K562 (cell line): ENCODE measurements around the gene ANXA3. TPM values are rescaled to one million over a fixed set of nuclear protein-coding genes. Genes with fewer than 3 reads are reported as not detected.

Experiments used
- BDP1 ChIP-seq: IDR thresholded peaks from 3 replicates; pipeline ENCODE4 v1.6.1; 2011; ENCODE audit not compliant: insufficient read length, insufficient read depth
- ERF ChIP-seq: fragments of 450-650 bp; formaldehyde crosslinking; IDR thresholded peaks from 2 replicates; pipeline ENCODE4 v1.4.0; 2020; ENCODE audit warnings: mild to moderate bottlenecking, mixed read lengths
- KDM5B ChIP-seq: fragments of 200-600 bp; sonication (generic); IDR thresholded peaks from 2 replicates; pipeline ENCODE4 v1.6.1; 2012; ENCODE audit warnings: low read depth, mild to moderate bottlenecking, moderate library complexity, low read length, control low read depth, inconsistent platforms; ENCODE audit not compliant: insufficient replicate concordance
- KLF13 ChIP-seq: fragments of 450-650 bp; IDR thresholded peaks from 2 replicates; pipeline ENCODE4 v1.6.1; 2016; ENCODE audit warnings: missing genetic modification characterization, low read depth, mild to moderate bottlenecking, missing compliant biosample characterization, moderate library complexity, borderline replicate concordance
- KLF16 ChIP-seq: IDR thresholded peaks from 2 replicates; pipeline ENCODE4 v1.6.1; 2016; ENCODE audit warnings: antibody characterized with exemption
- LARP7 ChIP-seq: fragments of 450-650 bp; IDR thresholded peaks from 2 replicates; pipeline ENCODE4 v1.6.1; 2016
- LCOR ChIP-seq: sonication (generic); formaldehyde crosslinking; IDR thresholded peaks from 2 replicates; pipeline ENCODE4 v1.8.0; 2022; ENCODE audit warnings: mild to moderate bottlenecking, missing genetic modification reagents
- MBD2 ChIP-seq: sonication (generic); IDR thresholded peaks from 2 replicates; pipeline ENCODE4 v1.6.1; 2016; ENCODE audit warnings: low read depth, borderline replicate concordance
- RBM25 ChIP-seq: fragments of 200-400 bp; formaldehyde crosslinking; IDR thresholded peaks from 2 replicates; pipeline ENCODE4 v1.6.1; 2018; ENCODE audit warnings: low read length, low read depth, moderate library complexity; ENCODE audit not compliant: severe bottlenecking
- RCOR1 ChIP-seq, 2 experiments: IDR thresholded peaks; 2 replicates each; pipeline ENCODE4 v1.6.1; 2012; ENCODE audit warnings: low read depth in 2 of 2, low read length in 2 of 2, borderline replicate concordance in 1 of 2, improper control_type of control experiment in 1 of 2
- SNRNP70 ChIP-seq: fragments of 200-400 bp; formaldehyde crosslinking; optimal IDR thresholded peaks from 2 replicates; pipeline ENCODE3; 2017; ENCODE audit warnings: low read depth, low read length
- TEAD1 ChIP-seq, 2 experiments: fragments of 450-650 bp in 1 of 2; sonication (generic) in 1 of 2; formaldehyde crosslinking; IDR thresholded peaks; 2 replicates each; pipeline versions ENCODE4 v1.4.0 to v1.8.0; 2020 to 2022; ENCODE audit warnings: mild to moderate bottlenecking in 2 of 2, missing genetic modification reagents in 1 of 2
- TRIM24 ChIP-seq, 2 experiments: fragments of 450-650 bp; IDR thresholded peaks; 2 replicates each; pipeline ENCODE4 v1.6.1; 2016
- U2AF1 ChIP-seq: fragments of 200-400 bp; formaldehyde crosslinking; optimal IDR thresholded peaks from 2 replicates; pipeline ENCODE3; 2017; ENCODE audit warnings: mild to moderate bottlenecking, low read depth, low read length, moderate library complexity
- YY1 ChIP-seq, 3 experiments: IDR thresholded peaks; 2 replicates each; pipeline ENCODE4 v1.6.1; 2011; ENCODE audit warnings: low read length in 2 of 3, mild to moderate bottlenecking in 2 of 3, moderate library complexity in 2 of 3, borderline replicate concordance in 1 of 3, control low read depth in 1 of 3, low read depth in 1 of 3; ENCODE audit not compliant: insufficient read depth in 3 of 3, insufficient replicate concordance in 2 of 3, control insufficient read depth in 1 of 3, insufficient read length in 1 of 3; ENCODE audit errors: extremely low read depth in 1 of 3
- ZC3H8 ChIP-seq: fragments of 450-650 bp; IDR thresholded peaks from 2 replicates; pipeline ENCODE4 v1.6.1; 2017
- ZNF384 ChIP-seq: IDR thresholded peaks from 2 replicates; pipeline ENCODE4 v1.6.1; 2012; ENCODE audit warnings: low read depth, low read length, improper control_type of control experiment
- ZNF41 ChIP-seq: fragments of 250-450 bp; sonication (Bioruptor Pico); conservative IDR thresholded peaks from 2 replicates; pipeline ENCODE4 v1.4.0; 2020; ENCODE audit warnings: mild to moderate bottlenecking
- ZNF644 ChIP-seq: fragments of 200-800 bp; sonication (Bioruptor generic); IDR thresholded peaks from 2 replicates; pipeline ENCODE4 v1.6.1; 2016; ENCODE audit warnings: low read depth, missing genetic modification characterization, missing compliant biosample characterization
- ZNF717 ChIP-seq: fragments of 250-450 bp; sonication (Bioruptor Pico); IDR thresholded peaks from 2 replicates; pipeline ENCODE4 v1.5.0; 2021
- polyA plus RNA-seq, 8 experiments: library from polyadenylated mRNA; depleted of rRNA in 4 of 8; stranded (reverse) in 5 of 8; unstranded in 3 of 8; fragments of >200 nt; fragmentation: Nextera tagmentation in 2 of 8; fragmentation: Illumina TruSeq in 1 of 8; extraction: Ambion mirVana in 2 of 8; extraction: Trizol in 1 of 8; gene quantifications; 2 replicates each; pipeline versions ENCODE4 v1.2.1 to v1.2.3, GENCODE V29; 2011 to 2014; ENCODE audit warnings: inconsistent platforms in 1 of 8, missing spikeins in 1 of 8
- total RNA-seq, 7 experiments: library from RNA; depleted of rRNA in 6 of 7; stranded (reverse); fragments of >200 nt in 6 of 7; fragmentation: Illumina TruSeq in 2 of 7; extraction: Trizol in 2 of 7; gene quantifications; 2 replicates each; pipeline versions ENCODE4 v1.2.1 to v1.2.3, GENCODE V29; 2011 to 2021; ENCODE audit warnings: low replicate concordance in 1 of 7
- TF ChIP-seq, protein P1 (sequence below): fragments of 450-650 bp; formaldehyde crosslinking; IDR thresholded peaks from 2 replicates; pipeline ENCODE4 v1.4.0; 2020; ENCODE audit warnings: mild to moderate bottlenecking, moderate library complexity
- TF ChIP-seq, protein P2 (sequence below): sonication (generic); formaldehyde crosslinking; IDR thresholded peaks from 2 replicates; pipeline ENCODE4 v1.8.0; 2022; ENCODE audit warnings: missing genetic modification reagents, mild to moderate bottlenecking, borderline replicate concordance
- TF ChIP-seq, protein P3 (sequence below), 2 experiments: fragments of 450-650 bp; conservative IDR thresholded peaks; 2 replicates each; pipeline ENCODE4 v1.6.1; 2017; ENCODE audit warnings: mild to moderate bottlenecking in 2 of 2, moderate library complexity in 2 of 2
- TF ChIP-seq, protein P4 (sequence below): fragments of 250-450 bp; sonication (Bioruptor Pico); IDR thresholded peaks from 2 replicates; pipeline ENCODE4 v1.8.0; 2021; ENCODE audit warnings: moderate library complexity, mild to moderate bottlenecking, inconsistent platforms
- TF ChIP-seq, protein P5 (sequence below): sonication (generic); formaldehyde crosslinking; IDR thresholded peaks from 2 replicates; pipeline ENCODE4 v1.8.0; 2023; ENCODE audit warnings: mild to moderate bottlenecking, missing genetic modification reagents

Gene ANXA3
- total and polyA plus RNA-seq, 9 of the 15 experiments (the other 6 are each of a cell fraction or from before 2014, with no cell fraction given): 6.3 to 15.5 (median 9.8) TPM

DNA sequence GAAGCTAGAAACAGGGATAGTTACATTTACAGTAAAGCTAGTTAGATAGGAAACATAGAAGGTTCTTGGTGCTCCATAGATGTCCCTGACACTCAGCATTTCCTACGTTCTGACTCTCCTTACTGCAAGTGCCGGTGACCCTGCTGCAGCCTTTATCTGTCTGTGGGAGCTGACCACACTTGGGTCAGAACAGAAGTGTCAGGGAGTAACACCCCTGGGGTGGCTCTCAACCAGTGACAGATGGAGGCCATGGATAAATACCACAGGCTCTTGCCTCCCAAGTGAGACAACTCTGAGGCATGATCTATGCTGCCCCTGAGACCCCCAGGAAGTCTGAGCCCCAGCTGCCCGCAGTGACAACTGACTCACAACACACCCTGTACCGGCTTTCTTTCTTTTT is 69.8 kb downstream of the ANXA3 start (continued):
- TF ChIP-seq, protein P1, sequence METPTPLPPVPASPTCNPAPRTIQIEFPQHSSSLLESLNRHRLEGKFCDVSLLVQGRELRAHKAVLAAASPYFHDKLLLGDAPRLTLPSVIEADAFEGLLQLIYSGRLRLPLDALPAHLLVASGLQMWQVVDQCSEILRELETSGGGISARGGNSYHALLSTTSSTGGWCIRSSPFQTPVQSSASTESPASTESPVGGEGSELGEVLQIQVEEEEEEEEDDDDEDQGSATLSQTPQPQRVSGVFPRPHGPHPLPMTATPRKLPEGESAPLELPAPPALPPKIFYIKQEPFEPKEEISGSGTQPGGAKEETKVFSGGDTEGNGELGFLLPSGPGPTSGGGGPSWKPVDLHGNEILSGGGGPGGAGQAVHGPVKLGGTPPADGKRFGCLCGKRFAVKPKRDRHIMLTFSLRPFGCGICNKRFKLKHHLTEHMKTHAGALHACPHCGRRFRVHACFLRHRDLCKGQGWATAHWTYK: no peak
- TF ChIP-seq ZNF644 (tag) (peak; percentile 41; the same call in 1 of the 2 replicates), U2AF1 (no peak), YY1 (IDR thresholded peaks at IDR 0.05; ENCODE audit: borderline replicate concordance in 1 of 3, control insufficient read depth in 1 of 3, extremely low read depth in 1 of 3, insufficient read depth in 3 of 3, insufficient read length in 1 of 3, insufficient replicate concordance in 2 of 3, low read depth in 1 of 3, low read length in 2 of 3) (no peak), ZC3H8 (no peak), KDM5B (no peak), TRIM24 (IDR thresholded peaks at IDR 0.05) (peak; percentile 67 to 77; a peak in 3 of 4 replicates), KLF16 (peak; percentile 95), SNRNP70 (no peak), ERF (CRISPR knock-in tag) (no peak), LCOR (no peak), ZNF41 (CRISPR knock-in tag) (no peak), KLF13 (no peak), TEAD1 (CRISPR knock-in tag; IDR thresholded peaks at IDR 0.05) (peak; percentile 53 to 67; a peak in 2 of 4 replicates), LARP7 (no peak), ZNF717 (CRISPR knock-in tag) (no peak), BDP1 (no peak), RBM25 (no peak), MBD2 (peak; percentile 86), ZNF384 (no peak), RCOR1 (IDR thresholded peaks at IDR 0.05; ENCODE audit: borderline replicate concordance in 1 of 2, low read depth in 2 of 2, low read length in 2 of 2) (peak; percentile 81 to 95; a peak in 3 of 4 replicates)
- TF ChIP-seq, protein P2, sequence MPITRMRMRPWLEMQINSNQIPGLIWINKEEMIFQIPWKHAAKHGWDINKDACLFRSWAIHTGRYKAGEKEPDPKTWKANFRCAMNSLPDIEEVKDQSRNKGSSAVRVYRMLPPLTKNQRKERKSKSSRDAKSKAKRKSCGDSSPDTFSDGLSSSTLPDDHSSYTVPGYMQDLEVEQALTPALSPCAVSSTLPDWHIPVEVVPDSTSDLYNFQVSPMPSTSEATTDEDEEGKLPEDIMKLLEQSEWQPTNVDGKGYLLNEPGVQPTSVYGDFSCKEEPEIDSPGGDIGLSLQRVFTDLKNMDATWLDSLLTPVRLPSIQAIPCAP: no peak
- TF ChIP-seq, protein P3, sequence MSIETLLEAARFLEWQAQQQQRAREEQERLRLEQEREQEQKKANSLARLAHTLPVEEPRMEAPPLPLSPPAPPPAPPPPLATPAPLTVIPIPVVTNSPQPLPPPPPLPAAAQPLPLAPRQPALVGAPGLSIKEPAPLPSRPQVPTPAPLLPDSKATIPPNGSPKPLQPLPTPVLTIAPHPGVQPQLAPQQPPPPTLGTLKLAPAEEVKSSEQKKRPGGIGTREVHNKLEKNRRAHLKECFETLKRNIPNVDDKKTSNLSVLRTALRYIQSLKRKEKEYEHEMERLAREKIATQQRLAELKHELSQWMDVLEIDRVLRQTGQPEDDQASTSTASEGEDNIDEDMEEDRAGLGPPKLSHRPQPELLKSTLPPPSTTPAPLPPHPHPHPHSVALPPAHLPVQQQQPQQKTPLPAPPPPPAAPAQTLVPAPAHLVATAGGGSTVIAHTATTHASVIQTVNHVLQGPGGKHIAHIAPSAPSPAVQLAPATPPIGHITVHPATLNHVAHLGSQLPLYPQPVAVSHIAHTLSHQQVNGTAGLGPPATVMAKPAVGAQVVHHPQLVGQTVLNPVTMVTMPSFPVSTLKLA (conservative IDR thresholded peaks at IDR 0.05): peak in 1 of 2 experiments; percentile 53; a peak in 1 of 4 replicates
- TF ChIP-seq, protein P4, sequence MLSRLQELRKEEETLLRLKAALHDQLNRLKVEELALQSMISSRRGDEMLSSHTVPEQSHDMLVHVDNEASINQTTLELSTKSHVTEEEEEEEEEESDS: no peak
- TF ChIP-seq, protein P5, sequence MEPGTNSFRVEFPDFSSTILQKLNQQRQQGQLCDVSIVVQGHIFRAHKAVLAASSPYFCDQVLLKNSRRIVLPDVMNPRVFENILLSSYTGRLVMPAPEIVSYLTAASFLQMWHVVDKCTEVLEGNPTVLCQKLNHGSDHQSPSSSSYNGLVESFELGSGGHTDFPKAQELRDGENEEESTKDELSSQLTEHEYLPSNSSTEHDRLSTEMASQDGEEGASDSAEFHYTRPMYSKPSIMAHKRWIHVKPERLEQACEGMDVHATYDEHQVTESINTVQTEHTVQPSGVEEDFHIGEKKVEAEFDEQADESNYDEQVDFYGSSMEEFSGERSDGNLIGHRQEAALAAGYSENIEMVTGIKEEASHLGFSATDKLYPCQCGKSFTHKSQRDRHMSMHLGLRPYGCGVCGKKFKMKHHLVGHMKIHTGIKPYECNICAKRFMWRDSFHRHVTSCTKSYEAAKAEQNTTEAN (CRISPR knock-in tag): no peak
